H1 (cell line): ENCODE data around the gene DHX32. TPM values are rescaled to one million over a fixed set of nuclear protein-coding genes. Genes with fewer than 3 reads are reported as not detected.

Experiments used
- CTCF ChIA-PET: fragments of 300-600 bp; sonication (Branson Sonifier 250); formaldehyde crosslinking; loops from one replicate; lab custom pipeline; 2021; ENCODE audit not compliant: partially characterized antibody; lab: Charles Lee
- POLR2A ChIA-PET: fragments of 300-600 bp; sonication (Branson Sonifier 250); formaldehyde crosslinking; loops from one replicate; lab custom pipeline; 2021; ENCODE audit warnings: inconsistent platforms; ENCODE audit not compliant: partially characterized antibody; lab: Charles Lee
- DNase-seq, 2 experiments: peaks; one replicate each; pipeline versions ENCODE4 v3.0.0 to v3.0.0-alpha.2; 2010 to 2022; ENCODE audit warnings: low spot score in 2 of 2, low read depth in 1 of 2, mixed read lengths in 1 of 2
- FAIRE-seq: peaks from 2 replicates; lab custom pipeline; 2011; peaks lifted over from hg19 to GRCh38; lab: Jason Lieb, UNC
- H2AFZ ChIP-seq: 2 replicates; pipeline ENCODE4 v1.8.1; 2012; ENCODE audit warnings: low read length, inconsistent platforms
- H2AK5ac ChIP-seq: 2 replicates; pipeline ENCODE4 v1.6.1; 2013; ENCODE audit warnings: low read depth, low read length
- H2BK120ac ChIP-seq: replicated peaks from 2 replicates; pipeline ENCODE3; 2013; ENCODE audit warnings: low read depth, low read length, inconsistent platforms
- H2BK12ac ChIP-seq: 2 replicates; pipeline ENCODE4 v1.6.1; 2013; ENCODE audit warnings: low read depth, low read length
- H2BK15ac ChIP-seq: 2 replicates; pipeline ENCODE4 v1.6.1; 2013; ENCODE audit warnings: low read length
- H2BK20ac ChIP-seq: 2 replicates; pipeline ENCODE4 v1.6.1; 2013; ENCODE audit warnings: low read length
- H2BK5ac ChIP-seq: 2 replicates; pipeline ENCODE4 v1.6.1; 2013; ENCODE audit warnings: low read depth, low read length
- H3K14ac ChIP-seq: 2 replicates; pipeline ENCODE4 v1.6.1; 2013; ENCODE audit warnings: inconsistent platforms; ENCODE audit not compliant: insufficient read length
- H3K18ac ChIP-seq: 2 replicates; pipeline ENCODE4 v1.6.1; 2013; ENCODE audit warnings: low read length; ENCODE audit errors: extremely low read depth
- H3K23ac ChIP-seq: 2 replicates; pipeline ENCODE4 v1.6.1; 2013; ENCODE audit warnings: inconsistent platforms; ENCODE audit not compliant: insufficient read length
- H3K23me2 ChIP-seq: 2 replicates; pipeline ENCODE4 v1.6.1; 2013; ENCODE audit warnings: low read depth, low read length
- H3K27ac ChIP-seq: 2 replicates; pipeline ENCODE4 v1.6.1; 2011; ENCODE audit warnings: low read depth, low read length, inconsistent platforms
- H3K27me3 ChIP-seq, 4 experiments: replicated peaks in 1 of 4; 1 replicate in 1 of 4; 2 replicates in 3 of 4; pipeline versions ENCODE4 v1.6.1 to v1.8.1; 2011 to 2013; ENCODE audit warnings: low read length in 3 of 4, mild to moderate bottlenecking in 3 of 4, inconsistent platforms in 2 of 4, mixed read lengths in 2 of 4, moderate library complexity in 1 of 4; ENCODE audit not compliant: control insufficient read depth in 3 of 4, insufficient read depth in 3 of 4; ENCODE audit errors: extremely low read depth in 1 of 4
- H3K36me3 ChIP-seq, 4 experiments: 2 replicates each; pipeline versions ENCODE4 v1.6.1 to v1.8.1; 2011 to 2013; ENCODE audit warnings: mild to moderate bottlenecking in 4 of 4, low read length in 3 of 4, moderate library complexity in 2 of 4, control low read depth in 1 of 4, inconsistent platforms in 1 of 4; ENCODE audit not compliant: insufficient read depth in 4 of 4, control insufficient read depth in 2 of 4
- H3K4ac ChIP-seq: replicated peaks from 2 replicates; pipeline ENCODE3; 2013; ENCODE audit warnings: low read length, low read depth, mixed read lengths, inconsistent platforms; ENCODE audit not compliant: insufficient read length
- H3K4me1 ChIP-seq, 4 experiments: replicated peaks in 1 of 4; 1 replicate in 1 of 4; 2 replicates in 3 of 4; pipeline versions ENCODE4 v1.6.1 to v1.8.1; 2011 to 2013; ENCODE audit warnings: low read length in 3 of 4, inconsistent platforms in 2 of 4, mixed read lengths in 1 of 4; ENCODE audit not compliant: insufficient read depth in 4 of 4, control insufficient read depth in 3 of 4
- H3K4me2 ChIP-seq, 2 experiments: 2 replicates each; pipeline versions ENCODE4 v1.6.1 to v1.8.1; 2011 to 2013; ENCODE audit warnings: low read depth in 2 of 2, low read length in 2 of 2, control low read depth in 1 of 2, inconsistent platforms in 1 of 2, mild to moderate bottlenecking in 1 of 2; ENCODE audit not compliant: insufficient read depth in 1 of 2
- H3K4me3 ChIP-seq, 4 experiments: fragments of 200-600, 300-600 bp in 1 of 4; sonication (generic), shearing (Covaris generic), sonication (Bioruptor Twin) in 1 of 4; 2 replicates each; pipeline versions ENCODE4 v1.5.1 to v1.8.1; 2011 to 2016; ENCODE audit warnings: low read length in 4 of 4, low read depth in 3 of 4, control low read depth in 2 of 4, inconsistent platforms in 2 of 4, mild to moderate bottlenecking in 2 of 4, mixed read lengths in 1 of 4, moderate library complexity in 1 of 4; ENCODE audit not compliant: insufficient read depth in 2 of 4; ENCODE audit errors: extremely low read depth in 1 of 4
- H3K56ac ChIP-seq: replicated peaks from 2 replicates; pipeline ENCODE3; 2013; ENCODE audit warnings: low read depth, mild to moderate bottlenecking, mixed read lengths, low read length, inconsistent platforms; ENCODE audit not compliant: insufficient read length
- H3K79me1 ChIP-seq: 2 replicates; pipeline ENCODE4 v1.6.1; 2013; ENCODE audit warnings: low read depth, low read length, control low read depth
- H3K79me2 ChIP-seq, 2 experiments: 2 replicates each; pipeline versions ENCODE4 v1.6.1 to v1.8.1; 2012 to 2013; ENCODE audit warnings: low read length in 2 of 2, mild to moderate bottlenecking in 2 of 2, inconsistent platforms in 1 of 2; ENCODE audit not compliant: insufficient read depth in 2 of 2, control insufficient read depth in 1 of 2
- H3K9ac ChIP-seq, 4 experiments: replicated peaks in 1 of 4; 1 replicate in 1 of 4; 2 replicates in 3 of 4; pipeline versions ENCODE4 v1.6.1 to v1.8.1; 2011 to 2013; ENCODE audit warnings: low read depth in 3 of 4, low read length in 3 of 4, control low read depth in 2 of 4, mild to moderate bottlenecking in 2 of 4, moderate library complexity in 2 of 4, inconsistent platforms in 1 of 4; ENCODE audit errors: extremely low read depth in 1 of 4
- H3K9me3 ChIP-seq, 2 experiments: 2 replicates each; pipeline versions ENCODE4 v1.6.1 to v1.8.1; 2012 to 2013; ENCODE audit warnings: mild to moderate bottlenecking in 2 of 2, moderate library complexity in 2 of 2, control low read depth in 1 of 2, inconsistent platforms in 1 of 2, low read depth in 1 of 2, low read length in 1 of 2, mixed read lengths in 1 of 2; ENCODE audit not compliant: insufficient read depth in 2 of 2
- H4K20me1 ChIP-seq, 2 experiments: replicated peaks in 1 of 2; 2 replicates each; pipeline versions ENCODE3 to v1.8.1; 2011 to 2013; ENCODE audit warnings: inconsistent platforms in 2 of 2, low read length in 2 of 2, mild to moderate bottlenecking in 1 of 2; ENCODE audit not compliant: insufficient read depth in 2 of 2, control insufficient read depth in 1 of 2
- H4K5ac ChIP-seq: 2 replicates; pipeline ENCODE4 v1.6.1; 2013; ENCODE audit warnings: low read length, low read depth, mixed read lengths, inconsistent platforms; ENCODE audit not compliant: insufficient read length
- H4K8ac ChIP-seq: 2 replicates; pipeline ENCODE4 v1.8.0; 2013; ENCODE audit warnings: mild to moderate bottlenecking, moderate library complexity, low read length, inconsistent platforms; ENCODE audit not compliant: insufficient read depth; ENCODE audit errors: extremely low read depth
- H4K91ac ChIP-seq: replicated peaks from 2 replicates; pipeline ENCODE3; 2013; ENCODE audit warnings: low read length, mixed read lengths, inconsistent platforms; ENCODE audit not compliant: insufficient read length
- BACH1 ChIP-seq: IDR thresholded peaks from 2 replicates; pipeline ENCODE4 v1.6.1; 2012; ENCODE audit warnings: low read length, improper control_type of control experiment
- BCL11A ChIP-seq, 2 experiments: IDR thresholded peaks; one replicate each; pipeline ENCODE4 v1.6.1; 2011; ENCODE audit warnings: low read depth in 2 of 2, low read length in 2 of 2, mild to moderate bottlenecking in 2 of 2
- BRCA1 ChIP-seq: IDR thresholded peaks from 2 replicates; pipeline ENCODE4 v1.6.1; 2012; ENCODE audit warnings: low read depth, low read length, improper control_type of control experiment
- RAD21 ChIP-seq, 2 experiments: IDR thresholded peaks in 1 of 2; conservative IDR thresholded peaks in 1 of 2; 2 replicates each; pipeline ENCODE4 v1.6.1; 2011; ENCODE audit warnings: low read depth in 2 of 2, low read length in 2 of 2, improper control_type of control experiment in 1 of 2, inconsistent platforms in 1 of 2, mild to moderate bottlenecking in 1 of 2, moderate library complexity in 1 of 2
- RBBP5 ChIP-seq: IDR thresholded peaks from 2 replicates; pipeline ENCODE4 v1.7.1; 2012; ENCODE audit warnings: low read depth, mild to moderate bottlenecking, inconsistent platforms, low read length, moderate library complexity, borderline replicate concordance
- SIN3A ChIP-seq, 2 experiments: IDR thresholded peaks in 1 of 2; conservative IDR thresholded peaks in 1 of 2; 2 replicates each; pipeline ENCODE4 v1.6.1; 2011 to 2012; ENCODE audit warnings: low read length in 2 of 2, improper control_type of control experiment in 1 of 2, low read depth in 1 of 2, mild to moderate bottlenecking in 1 of 2
- SP4 ChIP-seq: IDR thresholded peaks from 2 replicates; pipeline ENCODE4 v1.6.1; 2012; ENCODE audit warnings: low read length, inconsistent platforms
- TAF7 ChIP-seq: optimal IDR thresholded peaks from 2 replicates; pipeline ENCODE3; 2011; ENCODE audit warnings: low read depth, mild to moderate bottlenecking, inconsistent platforms, low read length, moderate library complexity, borderline replicate concordance
- TEAD4 ChIP-seq: IDR thresholded peaks from 2 replicates; pipeline ENCODE4 v1.6.1; 2012; ENCODE audit warnings: low read depth, low read length, inconsistent platforms, mixed read lengths
- USF2 ChIP-seq: IDR thresholded peaks from 2 replicates; pipeline ENCODE4 v1.6.1; 2011; ENCODE audit warnings: low read length, improper control_type of control experiment
- WGBS, 2 experiments: shearing (Covaris generic) in 1 of 2; methylation state at CpG; one replicate each; pipeline versions ENCODE4 v1.1.6 to v1.1.7; 2013 to 2015; ENCODE audit warnings: low lambda C conversion rate in 2 of 2, mixed read lengths in 2 of 2, inconsistent platforms in 1 of 2, low coverage in 1 of 2, missing lambda C conversion rate in 1 of 2; ENCODE audit not compliant: insufficient replicate concordance in 2 of 2, insufficient coverage in 1 of 2, insufficient read length in 1 of 2; ENCODE audit errors: extremely low coverage in 1 of 2, missing lambda C conversion rate in 1 of 2; 5-methylcytosine and 5-hydroxymethylcytosine counted together
- polyA plus RNA-seq, 7 experiments: library from polyadenylated mRNA; depleted of rRNA in 3 of 7; stranded (reverse) in 5 of 7; unstranded in 2 of 7; fragments of >200 nt in 5 of 7; fragments of 200-250 nt in 2 of 7; gene quantifications; 1 replicate in 5 of 7; 2 replicates in 1 of 7; 4 replicates in 1 of 7; pipeline versions ENCODE4 v1.2.1 to v1.2.3, GENCODE V29; 2011 to 2013; ENCODE audit warnings: missing spikeins in 2 of 7, mixed read lengths in 2 of 7
- total RNA-seq: library from RNA; stranded (reverse); fragmentation: NEBNext Ultra II Directional; extraction: Animal tissue kit (Norgen Biotek cat#: 25700); gene quantifications from 2 replicates; pipeline ENCODE4 v1.2.1, GENCODE V29; 2021
- TF ChIP-seq, protein P1 (sequence below): IDR thresholded peaks from 2 replicates; pipeline ENCODE4 v1.6.1; 2012; ENCODE audit warnings: low read length, inconsistent platforms

The DHX32 gene
- total and polyA plus RNA-seq, 2 of the 8 experiments (the other 6 are each of a cell fraction or from before 2014, with no cell fraction given), result 12.4 to 15.8 TPM

GRCh38 chr10:125801574-125801973 lies 79.5 kb downstream of the DHX32 start:
- Histone ChIP-seq H4K20me1 (peaks cover 2 to 3% of the 10 kb centered on the region in 2 experiments), H3K79me2 (no peaks in the 10 kb centered on the region)
- TF ChIP-seq BCL11A (IDR thresholded peaks at IDR 0.05; ENCODE audit: low read depth in 2 of 2, low read length in 2 of 2), result no peak
- TF ChIP-seq TAF7, result no peak
- TF ChIP-seq BACH1, result no peak
- TF ChIP-seq SIN3A (conservative IDR thresholded peaks at IDR 0.05 in 1 of 2, IDR thresholded peaks at IDR 0.05 in 1 of 2; ENCODE audit: low read depth in 1 of 2, low read length in 2 of 2), result no peak
- no peak for TF ChIP-seq USF2
- TF ChIP-seq RAD21 (IDR thresholded peaks at IDR 0.05 in 1 of 2, conservative IDR thresholded peaks at IDR 0.05 in 1 of 2; ENCODE audit: low read depth in 2 of 2, low read length in 2 of 2), result no peak
- TF ChIP-seq BRCA1, result no peak
- TF ChIP-seq TEAD4, result no peak
- TF ChIP-seq RBBP5, result no peak
- TF ChIP-seq, protein P1, sequence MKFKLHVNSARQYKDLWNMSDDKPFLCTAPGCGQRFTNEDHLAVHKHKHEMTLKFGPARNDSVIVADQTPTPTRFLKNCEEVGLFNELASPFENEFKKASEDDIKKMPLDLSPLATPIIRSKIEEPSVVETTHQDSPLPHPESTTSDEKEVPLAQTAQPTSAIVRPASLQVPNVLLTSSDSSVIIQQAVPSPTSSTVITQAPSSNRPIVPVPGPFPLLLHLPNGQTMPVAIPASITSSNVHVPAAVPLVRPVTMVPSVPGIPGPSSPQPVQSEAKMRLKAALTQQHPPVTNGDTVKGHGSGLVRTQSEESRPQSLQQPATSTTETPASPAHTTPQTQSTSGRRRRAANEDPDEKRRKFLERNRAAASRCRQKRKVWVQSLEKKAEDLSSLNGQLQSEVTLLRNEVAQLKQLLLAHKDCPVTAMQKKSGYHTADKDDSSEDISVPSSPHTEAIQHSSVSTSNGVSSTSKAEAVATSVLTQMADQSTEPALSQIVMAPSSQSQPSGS, result no peak
- TF ChIP-seq SP4, result no peak

More at GRCh38 chr10:125801574-125801973, 79.5 kb downstream of the DHX32 start:
- Histone ChIP-seq H3K27ac (no peak overlapping the region), H2BK15ac (no peak overlapping the region), H2AFZ (no peak overlapping the region), H4K8ac (no peak overlapping the region), H3K56ac (no peak overlapping the region), H3K14ac (no peak overlapping the region), H3K27me3 (no peaks in the 10 kb centered on the region), H3K9me3 (no peaks in the 10 kb centered on the region), H3K79me1 (no peaks in the 10 kb centered on the region), H3K18ac (no peak overlapping the region), H3K4ac (no peak overlapping the region), H3K4me2 (no peak overlapping the region), H3K9ac (no peak overlapping the region), H3K23ac (no peak overlapping the region), H4K5ac (no peak overlapping the region), H2BK20ac (no peak overlapping the region), H2AK5ac (no peak overlapping the region), H3K4me3 (no peak overlapping the region), H2BK5ac (no peak overlapping the region), H3K36me3 (peaks cover 0 to 25% (median 10%) of the 10 kb centered on the region in 4 experiments; a peak in 7 of 8 replicates), H4K91ac (no peak overlapping the region), H3K4me1 (peaks cover 0 to 5% (median 0%) of the 10 kb centered on the region in 4 experiments; a peak in 1 of 7 replicates), H2BK120ac (no peak overlapping the region), H2BK12ac (no peak overlapping the region), H3K23me2 (no peaks in the 10 kb centered on the region)
- no peak for FAIRE-seq
- POLR2A ChIA-PET, result interaction anchor here (1.1 to 1.5 kb wide), 2 partner anchors 9 to 41 kb away, joined by 3 to 4 read pairs; no protein-coding TSS in a partner anchor
- 85% methylated on average over 1 of the region's 1 CpG; no CpG with 5 or more reads in 1 of the 2 experiments for WGBS, 2 experiments
- no peak for DNase-seq
- CTCF ChIA-PET, result no interaction called here
